MCF 10A (cell line): ENCODE results near the gene CCP110. TPM values are rescaled to one million over a fixed set of nuclear protein-coding genes. Genes with fewer than 3 reads are reported as not detected.
A peak's percentile ranks its signal among the peaks of the same experiment; 100 is the strongest.

Experiments
- BruUV-seq: library from RNA; stranded (reverse); fragments of 400-500 nt; replicated peaks from 2 replicates; lab custom pipeline; 2021; lab: Mats Ljungman, UMichigan
- CTCF ChIA-PET: fragments of 300-600 bp; sonication (Branson Sonifier 250); formaldehyde crosslinking; extraction: SDS; loops from one replicate; lab custom pipeline; 2021; ENCODE audit warnings: antibody characterized with exemption, inconsistent platforms; lab: Yijun Ruan, JAX
- POLR2A ChIA-PET: fragments of 300-600, 350-650 bp; sonication (Branson Sonifier 250); formaldehyde crosslinking; extraction: SDS; loops from one replicate; lab custom pipeline; 2020; ENCODE audit warnings: antibody characterized with exemption, inconsistent platforms; lab: Yijun Ruan, JAX
- DNase-seq: peaks from one replicate; pipeline ENCODE4 v3.0.0-alpha.2; 2018; ENCODE audit not compliant: unreplicated experiment
- H3K27ac Mint-ChIP-seq: one replicate; pipeline ENCODE4 v1.8.0; 2022; ENCODE audit warnings: mild to moderate bottlenecking, low read depth, mixed read lengths; ENCODE audit not compliant: unreplicated experiment
- H3K27me3 Mint-ChIP-seq: one replicate; pipeline ENCODE4 v1.8.0; 2022; ENCODE audit warnings: mixed read lengths; ENCODE audit not compliant: insufficient read depth, unreplicated experiment
- H3K36me3 Mint-ChIP-seq: one replicate; pipeline ENCODE4 v1.8.0; 2022; ENCODE audit warnings: mild to moderate bottlenecking, moderate library complexity, mixed read lengths; ENCODE audit not compliant: insufficient read depth, unreplicated experiment
- H3K4me1 Mint-ChIP-seq: one replicate; pipeline ENCODE4 v1.8.0; 2022; ENCODE audit warnings: mixed read lengths; ENCODE audit not compliant: insufficient read depth, unreplicated experiment
- H3K4me3 Mint-ChIP-seq: one replicate; pipeline ENCODE4 v1.8.0; 2022; ENCODE audit warnings: mild to moderate bottlenecking, moderate library complexity, mixed read lengths; ENCODE audit not compliant: unreplicated experiment
- H3K9me3 Mint-ChIP-seq: one replicate; pipeline ENCODE4 v1.8.0; 2022; ENCODE audit warnings: mixed read lengths; ENCODE audit not compliant: unreplicated experiment
- CTCF ChIP-seq: fragments of 200-600 bp; IDR thresholded peaks from one replicate; pipeline ENCODE4 v1.8.0; 2022; ENCODE audit warnings: antibody characterized with exemption, mild to moderate bottlenecking; ENCODE audit not compliant: unreplicated experiment
- intact Hi-C: fragments of 100-400 bp; cut with micrococcal nuclease; formaldehyde crosslinking; loops from 2 replicates; pipeline ENCODE4 v1.14.1; 2022
- total RNA-seq: library from RNA; stranded (reverse); gene quantifications from 2 replicates; pipeline ENCODE4 v1.2.3, GENCODE V29; 2022

CCP110 gene
- total RNA-seq, 1 experiment from 2014 or later = 14.2 TPM

- Mint-ChIP-seq H3K4me3 (peak overlapping the region; percentile 85), H3K27ac (peak overlapping the region; percentile 57), H3K9me3 (no peaks in the 10 kb centered on the region), H3K36me3 (peaks cover 16% of the 10 kb centered on the region), H3K4me1 (peaks cover 21% of the 10 kb centered on the region), H3K27me3 (no peaks in the 10 kb centered on the region)
- no peak for TF ChIP-seq CTCF
- POLR2A ChIA-PET = interaction anchor here (0.5 to 2.8 kb wide), 12 partner anchors 8 to 192 kb away, joined by 3 to 32 read pairs (median 4); partner anchors contain the start of genes IQCK, KNOP1 and VPS35L
- no TSS peak for BruUV-seq
- CTCF ChIA-PET = interaction anchor here (0.6 to 2.5 kb wide), 7 partner anchors 22 to 137 kb away, joined by 3 to 24 read pairs (median 4); partner anchors contain the start of gene VPS35L
- no peak for DNase-seq
- intact Hi-C loops = no loop called here
Measured at GRCh38 chr16:19525385-19525723, 1.6 kb downstream of the CCP110 start.

GRCh38 chr16:19527161-19527560 is 3.4 kb downstream of the CCP110 start:
- Mint-ChIP-seq H3K9me3 (no peaks in the 10 kb centered on the region), H3K36me3 (peaks cover 32% of the 10 kb centered on the region), H3K27ac (no peak overlapping the region), H3K4me3 (no peak overlapping the region), H3K27me3 (no peaks in the 10 kb centered on the region), H3K4me1 (peaks cover 12% of the 10 kb centered on the region)
- intact Hi-C loops = no loop called here
- ChIA-PET CTCF (interaction anchor here (0.6 to 1.0 kb wide), 2 partner anchors 20 to 136 kb away, joined by 3 read pairs; no protein-coding TSS in a partner anchor), POLR2A (interaction anchor here (0.9 to 2.8 kb wide), 3 partner anchors 11 to 28 kb away, joined by 3 to 16 read pairs (median 4); partner anchors contain the start of gene VPS35L)
- TF ChIP-seq CTCF = no peak
- BruUV-seq = no TSS peak
- DNase-seq = no peak

- TF ChIP-seq CTCF = no peak
- Mint-ChIP-seq H3K27me3 (no peaks in the 10 kb centered on the region), H3K4me3 (no peak overlapping the region), H3K9me3 (no peaks in the 10 kb centered on the region), H3K36me3 (peaks cover 46% of the 10 kb centered on the region), H3K4me1 (peaks cover 12% of the 10 kb centered on the region), H3K27ac (no peak overlapping the region)
- intact Hi-C loops = no loop called here
- POLR2A ChIA-PET = no interaction called here
- no peak for DNase-seq
- CTCF ChIA-PET = interaction anchor here (1.0 to 1.2 kb wide), 2 partner anchors 26 kb away, joined by 3 to 6 read pairs; partner anchors contain the start of gene VPS35L
- BruUV-seq = no TSS peak
Measured at GRCh38 chr16:19528666-19529065, 4.9 kb downstream of the CCP110 start.

GRCh38 chr16:19532601-19533000 is 8.9 kb downstream of the CCP110 start:
- Mint-ChIP-seq H3K4me3 (no peak overlapping the region), H3K9me3 (no peaks in the 10 kb centered on the region), H3K4me1 (no peaks in the 10 kb centered on the region), H3K27ac (no peak overlapping the region), H3K27me3 (no peaks in the 10 kb centered on the region), H3K36me3 (peaks cover 54% of the 10 kb centered on the region)
- ChIA-PET POLR2A (no interaction called here), CTCF (interaction anchor here (0.6 to 0.8 kb wide), 2 partner anchors 8 to 53 kb away, joined by 3 to 4 read pairs; no protein-coding TSS in a partner anchor)
- intact Hi-C loops = no loop called here
- TF ChIP-seq CTCF = no peak
- DNase-seq = no peak
- no TSS peak for BruUV-seq
